Adipose tissue (tissue), 3 donors: ENCODE results near the gene FAIM2. TPM values are rescaled to one million over a fixed set of nuclear protein-coding genes. Genes with fewer than 3 reads are reported as not detected.

ENCODE experiments used
- H3K27ac ChIP-seq: one replicate; pipeline ENCODE4 v1.5.1; 2013; ENCODE audit warnings: low read depth, low read length
- WGBS, 3 donors: extraction: QIAGEN DNeasy Blood & Tissue Kit; methylation state at CpG; one replicate each; pipeline ENCODE4 v1.1.7; 2013; 5-methylcytosine and 5-hydroxymethylcytosine counted together
- polyA plus RNA-seq, 3 donors: library from polyadenylated mRNA; stranded (reverse); fragments of 200-250 nt; gene quantifications; one replicate each; pipeline ENCODE4 v1.2.3, GENCODE V29; 2013
- donor health status: healthy with polysubstance abuse.
- donor health status: Bipolar disorder and iron deficiency.
- donor health status: healthy.

FAIM2 gene
- polyA plus RNA-seq, 3 donors, result 0.19 to 6.0 (median 0.53) TPM

DNA sequence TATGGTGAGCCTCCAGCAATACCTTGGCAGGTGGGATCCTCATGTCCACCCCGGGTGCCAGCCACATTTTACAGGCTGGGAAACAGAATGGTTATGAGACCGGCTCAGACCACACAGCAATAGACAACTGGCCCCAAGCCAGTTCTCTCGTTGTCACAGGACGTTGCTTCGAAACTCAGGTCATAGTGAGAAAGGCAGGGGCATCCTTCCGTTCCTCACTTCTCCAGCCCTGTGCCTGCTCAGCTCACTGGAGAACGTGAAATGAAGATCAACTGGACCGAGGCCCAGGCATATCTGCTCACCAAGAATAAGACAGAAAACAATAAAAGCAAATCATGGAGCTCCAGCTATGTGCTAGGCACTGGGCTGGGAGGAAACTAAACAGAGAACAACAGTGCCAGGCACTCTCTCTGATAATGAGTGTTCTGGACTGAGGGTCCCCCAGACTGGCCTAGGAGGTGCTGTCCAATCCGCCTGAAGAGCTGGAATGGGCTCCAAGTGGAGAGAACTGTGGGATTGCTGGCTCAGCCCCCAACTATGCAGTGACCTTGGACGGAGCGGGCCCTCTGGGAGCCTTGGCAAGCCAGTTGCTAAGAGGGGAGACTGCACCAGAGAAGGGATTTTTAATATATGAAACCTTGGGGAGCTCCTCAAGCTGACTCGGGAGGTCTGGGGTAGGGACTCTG is 18.8 kb upstream of the FAIM2 start:
- 59 to 65% (median 62%) methylated on average over 12 of the region's 12 CpGs for WGBS, 3 donors
- H3K27ac ChIP-seq, result no peak overlapping the region

DNA sequence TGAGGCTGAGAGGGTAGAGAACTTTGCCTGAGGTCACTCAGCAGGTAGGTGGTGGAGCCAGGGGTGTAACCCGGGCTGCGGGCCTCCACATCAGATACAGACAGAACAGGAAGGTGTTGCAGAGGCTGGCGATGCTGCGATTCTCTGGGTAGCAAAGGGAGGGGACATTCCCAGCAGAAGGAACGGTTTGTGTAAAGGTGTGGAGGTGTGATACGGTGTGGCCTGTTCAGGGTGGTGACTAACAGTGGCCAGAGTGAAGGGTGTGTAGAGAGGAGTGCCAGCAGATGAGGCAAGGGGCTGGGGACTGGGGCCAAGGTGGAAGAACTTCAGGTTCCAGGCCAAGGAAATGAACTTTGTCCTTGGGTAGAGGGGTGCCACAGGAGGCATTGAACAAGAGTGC is 18.2 kb upstream of the FAIM2 start:
- no peak overlapping the region for H3K27ac ChIP-seq
- WGBS, 3 donors, result 59 to 80% (median 74%) methylated on average over 6 of the region's 6 CpGs

DNA sequence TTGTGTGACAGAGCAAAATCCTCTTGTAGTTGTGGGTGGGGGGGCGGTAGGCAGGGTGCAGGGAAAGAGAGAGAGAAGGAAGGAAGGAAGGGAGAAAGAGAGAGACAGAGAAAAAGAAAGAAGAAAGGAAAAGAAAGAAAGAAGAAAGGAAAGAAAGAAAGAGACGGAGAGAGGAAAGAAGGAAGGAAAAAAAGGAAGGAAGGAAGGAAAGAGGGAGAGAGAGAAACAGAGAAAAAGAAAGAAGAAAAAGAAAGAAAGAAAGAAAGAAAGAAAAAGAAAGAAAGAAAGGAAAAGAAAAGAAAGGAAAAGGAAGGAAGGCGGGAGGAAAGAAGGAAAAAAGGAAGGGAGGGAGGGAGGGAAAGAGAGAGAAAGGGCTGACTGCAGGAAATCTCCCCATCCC is 17.6 kb upstream of the FAIM2 start:
- no peak overlapping the region for H3K27ac ChIP-seq
- WGBS, 3 donors, result 65 to 71% (median 66%) methylated on average over 3 of the region's 3 CpGs

DNA sequence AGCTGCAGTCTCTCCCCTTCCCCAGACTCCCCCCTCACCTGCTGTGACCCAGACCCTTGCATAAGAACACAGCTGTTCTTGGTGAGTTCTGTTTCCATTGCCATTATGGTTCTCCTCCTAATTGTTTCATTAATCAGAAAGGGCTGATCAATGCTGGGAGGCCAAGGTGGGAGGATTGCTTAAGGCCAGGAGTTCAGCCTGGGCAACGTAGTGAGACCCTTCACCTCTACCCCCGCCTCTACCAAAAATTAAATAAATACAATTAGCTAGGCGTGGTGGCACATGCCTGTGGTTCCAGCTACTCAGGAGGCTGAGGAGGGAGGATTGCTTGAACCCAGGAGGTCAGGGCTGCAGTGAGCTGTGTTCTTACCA is 17.2 kb upstream of the FAIM2 start:
- 80 to 87% (median 83%) methylated on average over 3 of the region's 3 CpGs for WGBS, 3 donors
- H3K27ac ChIP-seq, result no peak overlapping the region

DNA sequence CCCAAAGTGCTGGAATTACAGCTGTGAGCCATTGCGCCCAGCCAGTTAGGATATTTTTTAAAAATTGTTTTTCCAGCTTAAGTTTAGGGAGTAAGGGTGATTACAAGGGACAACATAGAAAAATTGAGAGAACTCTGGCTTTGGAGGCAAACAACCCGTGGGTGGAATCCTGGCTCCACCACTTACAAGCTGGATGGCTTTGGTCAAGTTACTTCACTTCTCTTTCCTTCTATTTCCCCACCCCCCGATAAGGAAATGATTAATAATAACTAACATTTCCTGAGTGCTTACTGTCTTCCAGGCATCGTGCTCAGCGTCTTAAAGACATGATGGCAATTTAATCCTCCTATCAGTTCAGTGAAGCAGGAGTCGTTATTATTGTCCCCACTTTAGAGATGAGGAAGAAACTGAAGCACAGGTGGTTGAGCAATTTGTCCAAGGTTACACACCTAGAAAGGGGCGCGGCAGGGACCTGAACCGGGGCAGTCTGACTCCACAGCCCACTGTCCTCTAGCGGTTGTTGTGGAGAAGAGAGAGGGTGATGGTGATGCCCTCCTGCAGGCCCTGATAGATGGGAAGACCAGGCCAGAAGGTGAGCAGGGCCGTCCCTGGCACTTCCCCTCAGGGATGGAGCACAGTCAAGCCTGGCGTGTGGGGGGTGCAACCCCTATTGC is 16.7 kb upstream of the FAIM2 start:
- no peak overlapping the region for H3K27ac ChIP-seq
- 41 to 67% (median 46%) methylated on average over 12 of the region's 12 CpGs for WGBS, 3 donors

DNA sequence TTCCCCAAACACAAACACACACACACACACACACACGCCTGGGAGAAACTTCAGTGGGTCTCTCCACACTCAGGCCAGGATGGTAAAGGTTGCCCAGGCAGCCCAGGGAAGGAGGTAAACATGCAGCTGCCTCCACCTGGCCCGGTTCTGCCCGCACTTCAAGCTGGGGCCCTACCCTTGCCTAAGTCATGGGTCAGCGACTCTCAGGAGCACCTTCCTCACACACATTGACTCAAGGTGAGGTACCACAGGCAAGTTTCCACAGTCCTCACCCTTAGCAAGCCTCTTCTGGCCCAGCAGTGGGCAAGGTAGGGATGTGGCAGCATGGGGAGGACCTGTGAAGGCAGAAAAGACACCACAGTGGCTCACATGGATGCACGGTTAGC is 14.1 kb upstream of the FAIM2 start:
- WGBS, 3 donors, result 90 to 92% (median 91%) methylated on average over 5 of the region's 5 CpGs
- no peak overlapping the region for H3K27ac ChIP-seq

DNA sequence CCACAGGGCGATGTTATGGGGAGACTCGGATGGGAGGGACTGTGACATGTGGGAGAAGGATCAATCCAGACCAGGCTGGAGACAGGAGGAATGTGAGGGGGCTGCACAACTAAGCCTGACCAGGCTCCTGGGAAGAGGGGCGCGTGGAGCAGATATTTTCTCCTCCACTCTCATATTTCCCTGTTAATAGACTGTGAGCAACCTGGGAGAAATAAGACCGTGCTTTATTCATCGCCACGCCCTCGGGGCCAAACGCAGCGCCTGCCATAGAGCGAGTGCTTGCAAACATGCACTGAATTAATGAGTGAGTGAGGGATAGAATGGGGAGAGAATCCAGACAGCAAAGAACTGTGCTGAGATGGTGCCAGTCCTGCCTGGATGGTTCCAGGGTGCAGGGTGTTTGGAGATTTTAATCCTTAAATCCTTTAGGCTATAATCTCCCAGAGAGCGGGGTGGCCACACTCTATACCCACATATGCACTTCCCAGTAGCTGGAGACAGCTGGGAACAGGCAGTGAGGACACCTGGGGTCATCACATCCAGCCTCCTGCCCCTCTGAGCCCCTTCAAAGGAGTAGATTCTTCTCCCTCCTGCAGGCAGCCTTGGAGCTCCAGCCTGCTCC is 13.6 kb upstream of the FAIM2 start:
- WGBS, 3 donors, result 87 to 91% (median 91%) methylated on average over 12 of the region's 12 CpGs

DNA sequence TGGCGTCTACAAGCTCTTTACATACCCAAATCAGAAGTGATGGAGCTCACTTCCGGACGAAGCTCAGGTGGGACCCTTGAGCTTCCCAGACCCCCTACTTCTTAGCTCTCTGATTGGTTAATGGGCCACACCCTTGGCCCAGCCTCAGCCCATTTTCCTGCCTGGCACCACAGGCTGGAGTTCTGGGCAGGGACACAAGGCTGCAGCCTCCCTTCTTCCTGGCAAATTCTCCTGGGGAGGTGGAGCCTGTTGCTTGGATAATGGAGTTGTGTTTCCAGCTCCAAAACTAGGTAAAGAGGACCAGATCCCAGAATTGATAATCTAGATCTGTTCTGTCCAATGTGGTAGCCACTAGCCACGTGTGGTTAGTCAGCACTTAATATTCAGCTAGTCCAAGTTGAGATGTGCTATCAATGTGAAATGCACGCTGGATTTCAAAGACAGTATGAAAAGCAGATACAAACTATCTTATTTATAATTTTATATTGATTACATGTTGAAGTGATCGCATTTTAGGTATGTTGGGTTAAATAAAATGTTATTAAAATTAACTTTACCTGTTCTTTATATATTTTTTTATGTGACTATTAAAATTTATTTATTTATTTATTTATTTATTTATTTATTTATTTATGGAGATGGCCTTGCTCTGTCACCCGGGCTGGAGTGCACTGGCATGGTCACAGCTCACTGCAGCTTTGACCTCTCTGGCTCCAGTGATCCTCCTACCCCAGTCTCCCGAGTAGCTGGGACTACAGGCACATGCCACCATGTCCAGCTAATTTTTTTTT is 12.6 kb upstream of the FAIM2 start:
- no peak overlapping the region for H3K27ac ChIP-seq
- 79 to 85% (median 80%) methylated on average over 8 of the region's 8 CpGs for WGBS, 3 donors

More for the DNA sequence above, 13.6 kb upstream of the FAIM2 start:
- no peak overlapping the region for H3K27ac ChIP-seq

DNA sequence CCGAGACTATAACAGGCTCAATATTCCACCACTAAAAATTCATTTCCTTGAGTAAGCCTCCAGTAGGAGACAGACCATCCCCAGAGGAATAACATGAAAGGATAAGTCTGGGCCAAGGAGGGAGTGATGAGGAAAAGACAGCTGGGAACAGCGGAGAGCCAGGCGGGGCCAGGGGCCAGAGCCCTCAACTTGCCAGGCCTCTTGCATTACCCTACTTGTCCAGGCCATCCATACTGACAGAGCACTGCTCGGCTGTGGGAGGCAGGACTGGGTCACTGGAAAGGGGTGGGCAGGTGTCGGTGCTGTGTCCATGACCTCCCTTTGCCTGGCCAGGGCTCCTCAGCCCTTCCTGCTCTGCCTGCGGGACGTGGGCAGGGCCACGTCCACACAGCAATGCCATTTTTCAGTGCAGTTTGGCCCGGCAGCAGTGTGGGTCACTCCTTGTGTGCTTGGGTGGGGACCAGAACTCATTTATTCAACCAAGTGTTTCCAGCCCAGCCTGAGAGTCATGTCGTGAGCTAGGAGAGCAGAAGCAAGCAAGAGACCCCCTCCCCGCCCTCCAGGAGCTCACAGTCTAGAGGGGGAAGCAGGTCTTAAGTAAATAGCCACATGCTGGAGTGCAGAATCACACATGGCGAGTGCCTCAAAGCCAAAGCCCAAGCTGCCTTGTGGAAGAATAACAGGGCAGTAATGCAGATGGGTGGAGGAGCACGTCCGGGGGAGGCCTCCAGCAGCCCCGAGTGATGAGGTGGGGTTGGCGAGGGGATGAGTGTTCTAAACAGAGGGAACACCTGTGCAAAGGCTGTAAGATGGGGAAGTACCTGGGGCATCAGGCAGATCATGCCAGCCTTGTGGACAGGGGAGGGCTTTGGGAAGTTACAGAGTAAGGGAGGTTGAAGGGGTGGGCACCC is 8.9 kb upstream of the FAIM2 start:
- 74 to 80% (median 75%) methylated on average over 15 to 16 of the region's 16 CpGs for WGBS, 3 donors

DNA sequence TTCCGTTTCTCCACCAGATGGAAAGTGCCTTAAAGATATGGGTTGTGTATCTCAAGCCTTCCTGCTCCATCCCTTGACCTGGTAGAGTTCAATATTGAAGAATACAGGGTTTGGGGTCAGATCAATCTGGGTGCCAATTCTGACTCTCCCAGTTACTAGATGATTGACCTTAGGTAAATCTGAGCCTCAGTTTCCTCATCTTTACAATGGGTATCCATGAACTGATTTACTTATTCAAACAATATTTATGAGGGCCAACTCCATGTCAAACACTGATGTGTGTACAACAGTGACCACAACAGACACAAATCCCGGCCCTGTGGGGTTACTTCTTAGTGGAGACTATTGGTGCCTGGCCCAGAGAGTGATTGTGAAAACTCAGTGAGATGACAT is 7.5 kb upstream of the FAIM2 start:
- no peak overlapping the region for H3K27ac ChIP-seq
- 86 to 95% (median 89%) methylated on average over 2 of the region's 2 CpGs for WGBS, 3 donors

More for the DNA sequence above, 8.9 kb upstream of the FAIM2 start:
- no peak overlapping the region for H3K27ac ChIP-seq

DNA sequence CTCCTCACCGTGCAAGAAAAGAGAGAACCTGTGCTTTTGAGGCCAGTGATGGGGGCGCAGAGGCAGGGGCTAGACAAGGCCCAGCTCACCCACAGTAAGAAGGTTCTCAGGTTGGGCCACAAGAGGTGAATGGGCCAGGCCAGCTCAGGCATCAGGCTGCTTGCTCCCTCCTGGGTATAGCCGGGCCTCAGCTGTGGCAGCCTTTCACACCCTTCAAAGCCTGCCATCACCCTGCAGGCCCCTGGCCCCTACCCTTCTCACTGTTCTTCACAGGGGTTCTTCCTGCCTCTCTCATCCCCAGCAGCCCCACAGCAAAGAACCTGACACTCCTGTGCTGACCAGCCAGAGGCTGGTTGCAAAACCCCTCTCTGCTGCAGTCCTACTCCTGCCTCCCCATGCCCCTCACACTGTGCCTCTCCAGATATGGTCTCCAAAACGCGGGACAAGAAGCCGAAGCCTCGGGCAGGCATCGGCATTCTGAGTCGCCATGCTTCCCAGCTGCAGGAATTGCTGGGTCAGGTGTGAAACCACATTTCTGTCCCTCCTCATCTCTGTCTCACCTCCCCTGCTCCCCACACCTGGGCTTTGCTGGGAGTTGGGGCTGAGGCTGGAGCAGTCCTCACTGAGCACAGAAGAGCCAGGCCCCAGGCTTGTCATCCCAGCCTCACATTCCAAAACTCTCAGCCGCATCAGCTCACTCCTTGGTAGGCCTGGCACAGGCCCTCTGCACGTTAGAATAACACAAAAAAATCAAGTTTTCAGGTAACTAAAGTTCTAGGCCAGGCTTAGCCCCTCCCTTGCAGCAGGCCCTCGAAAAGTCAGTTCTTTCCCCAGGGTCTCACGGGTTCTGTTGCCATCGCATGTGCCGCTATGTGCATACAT is 6.9 kb upstream of the FAIM2 start:
- H3K27ac ChIP-seq, result no peak overlapping the region
- 87 to 94% (median 92%) methylated on average over 15 of the region's 15 CpGs for WGBS, 3 donors

DNA sequence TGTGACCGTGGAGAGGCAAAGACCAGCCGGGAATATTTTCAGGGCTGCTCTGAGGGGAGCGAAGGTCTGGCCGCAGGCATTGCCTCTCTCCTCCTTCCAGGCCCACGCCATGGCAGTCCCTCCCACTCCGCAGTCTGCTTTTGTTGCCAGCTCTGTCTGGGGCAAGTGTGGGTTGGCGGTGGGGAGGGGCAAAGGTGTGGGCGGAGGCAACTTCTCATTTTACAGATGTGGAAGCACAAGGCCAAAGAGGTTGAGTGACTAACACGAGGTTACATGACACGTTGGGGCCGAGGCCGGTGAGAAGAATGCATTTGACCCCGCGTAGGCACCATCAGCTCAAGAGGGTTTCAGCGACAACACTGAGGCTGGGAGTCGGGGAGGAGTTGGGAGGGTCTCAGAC is 6.1 kb upstream of the FAIM2 start:
- no peak overlapping the region for H3K27ac ChIP-seq
- WGBS, 3 donors, result 68 to 79% (median 78%) methylated on average over 16 of the region's 16 CpGs

DNA sequence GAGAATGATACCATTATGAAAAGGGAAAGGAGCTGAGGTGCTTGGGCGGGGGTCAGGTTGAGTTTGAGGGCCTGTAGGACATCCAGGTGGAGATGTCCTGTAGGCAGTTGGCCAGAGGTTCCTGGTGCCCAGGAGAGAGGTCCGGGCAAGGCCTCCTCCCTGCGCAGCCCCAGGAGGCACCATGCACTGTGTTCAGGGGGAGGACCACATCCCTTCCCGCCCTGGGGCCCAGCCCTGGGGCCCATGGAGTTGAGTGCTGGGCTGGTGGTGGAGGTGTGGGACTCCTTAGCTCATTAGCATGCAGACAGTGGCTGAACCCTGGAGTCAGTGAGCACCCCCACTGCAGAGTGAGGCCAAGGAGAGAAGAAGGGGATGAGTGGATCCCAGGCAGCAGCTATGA is 5.7 kb upstream of the FAIM2 start:
- H3K27ac ChIP-seq, result no peak overlapping the region
- 90 to 98% (median 97%) methylated on average over 4 of the region's 4 CpGs for WGBS, 3 donors

DNA sequence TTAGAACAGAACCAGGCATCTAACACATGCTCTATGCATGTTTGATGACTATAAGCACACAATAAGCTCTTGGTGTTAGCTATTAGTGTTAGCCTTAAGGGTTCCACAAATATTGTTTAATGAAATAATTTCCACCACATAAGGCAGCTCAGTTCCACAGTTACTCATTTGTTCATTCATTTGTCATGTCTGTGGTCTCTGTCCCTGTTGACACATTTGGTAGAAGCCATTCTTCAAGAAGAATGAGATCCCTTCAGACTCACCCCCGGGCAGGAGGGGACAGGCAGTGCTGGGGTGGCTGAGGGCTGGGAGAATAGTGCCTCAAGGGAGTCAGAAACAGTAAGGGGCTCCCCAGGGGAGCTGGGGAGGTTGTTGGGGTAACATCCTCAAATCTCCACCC is 3.7 kb upstream of the FAIM2 start:
- H3K27ac ChIP-seq, result no peak overlapping the region
- WGBS, 3 donors, result 64 to 95% (median 68%) methylated on average over 1 of the region's 1 CpG

DNA sequence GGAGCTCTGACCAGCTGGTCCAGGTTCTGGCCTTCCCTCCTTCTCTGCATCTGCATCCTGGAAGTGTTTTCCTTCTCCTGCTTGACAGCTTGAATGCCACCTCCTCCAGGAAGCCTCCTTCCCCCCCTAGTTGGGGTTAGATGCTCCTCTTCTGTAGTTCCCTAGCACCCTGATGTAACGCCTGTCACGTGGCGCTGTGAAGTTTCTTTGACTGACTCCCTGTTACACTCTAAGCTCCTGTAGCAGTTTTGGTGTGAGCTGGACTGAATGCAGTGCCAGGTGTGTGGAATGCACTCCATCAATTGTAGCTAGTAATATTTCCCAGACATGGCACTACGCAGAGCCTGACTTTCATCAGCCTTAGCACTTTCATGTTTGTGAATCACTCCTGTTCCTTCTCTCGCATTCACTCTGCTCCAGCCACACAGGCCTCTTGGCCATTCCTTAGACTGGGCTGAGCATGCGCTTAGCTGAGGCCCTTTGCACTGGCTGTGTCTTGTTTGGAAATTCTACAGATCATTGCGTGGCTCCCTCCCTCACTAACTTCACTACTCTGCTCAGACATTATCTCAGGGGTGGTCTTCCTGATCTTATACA is 2.1 kb upstream of the FAIM2 start:
- 93 to 94% (median 94%) methylated on average over 7 of the region's 7 CpGs for WGBS, 3 donors
- no peak overlapping the region for H3K27ac ChIP-seq

DNA sequence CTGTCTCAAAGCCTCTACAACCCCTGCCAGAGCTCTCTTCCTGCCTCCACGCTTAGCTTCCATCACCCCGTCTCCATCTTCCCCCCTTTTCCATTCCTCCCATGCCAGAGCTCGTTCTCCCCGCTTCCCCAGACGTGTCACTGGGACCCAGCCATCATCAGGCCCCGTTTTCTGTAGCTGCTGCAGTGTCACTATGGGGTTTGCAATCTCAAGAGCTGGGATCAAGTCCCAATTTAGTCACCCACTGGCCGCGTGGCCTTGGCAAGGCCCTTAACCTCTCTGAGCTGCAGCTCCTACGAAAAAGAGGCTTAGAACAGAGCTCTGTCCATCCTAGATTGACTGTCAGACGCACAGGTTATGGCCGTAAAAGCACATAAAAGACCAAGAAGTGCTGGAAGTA is 901 bp upstream of the FAIM2 start:
- H3K27ac ChIP-seq, result no peak overlapping the region
- WGBS, 3 donors, result 80 to 84% (median 83%) methylated on average over 11 of the region's 11 CpGs

DNA sequence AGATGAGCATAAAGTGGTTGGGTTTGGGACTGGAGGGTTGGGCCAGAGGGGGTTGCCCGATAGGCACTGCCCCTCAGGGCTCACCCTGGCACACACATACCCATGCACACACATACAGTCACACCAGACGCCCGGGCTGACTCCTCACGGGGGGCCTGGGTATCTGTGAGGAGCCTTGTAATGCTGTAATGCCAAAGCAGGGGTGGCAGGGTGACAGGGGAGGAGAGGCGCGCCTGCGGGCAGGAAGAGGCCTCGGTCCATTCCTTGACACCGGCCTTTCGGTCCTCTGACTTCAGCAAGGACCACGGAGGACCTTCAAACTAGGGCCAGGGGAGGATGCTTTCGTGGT is 375 bp downstream of the FAIM2 start:
- 49 to 58% (median 54%) methylated on average over 12 of the region's 12 CpGs for WGBS, 3 donors
- no peak overlapping the region for H3K27ac ChIP-seq
